DLD1 (cell line): ENCODE results near the gene TTC33.
"Not testable (repeated sequence)": the region's sequence is repeated elsewhere in the genome, so short reads cannot be mapped to it uniquely, and the experiment has no call there.

Experiments used
- in situ Hi-C: cut with HindIII; loops from 2 replicates; pipeline ENCODE4 v1.10.0; 2017; ENCODE audit warnings: low sequenced_read_pairs

The TTC33 gene

DNA sequence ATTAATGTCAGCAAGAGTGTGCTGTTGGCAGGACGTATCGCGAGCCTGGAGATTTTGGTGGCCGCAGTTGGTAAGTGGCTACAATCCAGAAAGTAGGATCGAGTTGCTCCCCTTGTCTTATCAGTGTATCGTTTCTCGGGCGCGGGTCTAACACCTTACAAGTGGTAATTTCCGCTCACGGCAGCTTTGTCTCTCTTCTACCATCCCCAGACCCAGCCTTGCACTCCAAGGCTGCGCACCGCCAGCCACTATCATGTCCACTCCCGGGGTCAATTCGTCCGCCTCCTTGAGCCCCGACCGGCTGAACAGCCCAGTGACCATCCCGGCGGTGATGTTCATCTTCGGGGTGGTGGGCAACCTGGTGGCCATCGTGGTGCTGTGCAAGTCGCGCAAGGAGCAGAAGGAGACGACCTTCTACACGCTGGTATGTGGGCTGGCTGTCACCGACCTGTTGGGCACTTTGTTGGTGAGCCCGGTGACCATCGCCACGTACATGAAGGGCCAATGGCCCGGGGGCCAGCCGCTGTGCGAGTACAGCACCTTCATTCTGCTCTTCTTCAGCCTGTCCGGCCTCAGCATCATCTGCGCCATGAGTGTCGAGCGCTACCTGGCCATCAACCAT, 74.9 kb downstream of the TTC33 start:
- in situ Hi-C loops = no loop called here

DNA sequence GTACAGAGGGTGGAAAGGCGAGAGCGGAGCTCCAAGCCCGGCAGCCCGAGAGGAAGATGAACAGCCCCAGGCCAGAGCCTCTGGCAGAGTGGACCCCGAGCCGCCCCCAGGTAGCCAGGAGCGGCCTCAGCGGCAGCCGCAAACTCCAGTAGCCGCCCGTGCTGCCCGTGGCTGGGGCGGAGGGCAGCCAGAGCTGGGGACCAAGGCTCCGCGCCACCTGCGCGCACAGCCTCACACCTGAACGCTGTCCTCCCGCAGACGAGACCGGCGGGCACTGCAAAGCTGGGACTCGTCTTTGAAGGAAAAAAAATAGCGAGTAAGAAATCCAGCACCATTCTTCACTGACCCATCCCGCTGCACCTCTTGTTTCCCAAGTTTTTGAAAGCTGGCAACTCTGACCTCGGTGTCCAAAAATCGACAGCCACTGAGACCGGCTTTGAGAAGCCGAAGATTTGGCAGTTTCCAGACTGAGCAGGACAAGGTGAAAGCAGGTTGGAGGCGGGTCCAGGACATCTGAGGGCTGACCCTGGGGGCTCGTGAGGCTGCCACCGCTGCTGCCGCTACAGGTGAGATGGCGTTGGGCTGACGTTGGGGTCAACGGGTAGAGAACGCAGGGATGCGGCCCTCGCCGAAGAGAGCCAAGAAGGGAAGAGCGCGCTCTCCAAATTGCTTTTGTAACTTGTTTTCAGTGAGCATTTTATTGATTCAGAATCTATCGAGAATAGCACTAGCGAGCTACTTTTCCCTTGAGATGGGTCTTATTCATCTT, 75.7 kb downstream of the TTC33 start, which contains the start of gene PTGER4:
TSS of gene PTGER4 (plus strand) at position 3 of the 769 bp plus-strand sequence. CDS start 1,079 bp downstream, outside the sequence.
- in situ Hi-C loops = no loop called here

DNA sequence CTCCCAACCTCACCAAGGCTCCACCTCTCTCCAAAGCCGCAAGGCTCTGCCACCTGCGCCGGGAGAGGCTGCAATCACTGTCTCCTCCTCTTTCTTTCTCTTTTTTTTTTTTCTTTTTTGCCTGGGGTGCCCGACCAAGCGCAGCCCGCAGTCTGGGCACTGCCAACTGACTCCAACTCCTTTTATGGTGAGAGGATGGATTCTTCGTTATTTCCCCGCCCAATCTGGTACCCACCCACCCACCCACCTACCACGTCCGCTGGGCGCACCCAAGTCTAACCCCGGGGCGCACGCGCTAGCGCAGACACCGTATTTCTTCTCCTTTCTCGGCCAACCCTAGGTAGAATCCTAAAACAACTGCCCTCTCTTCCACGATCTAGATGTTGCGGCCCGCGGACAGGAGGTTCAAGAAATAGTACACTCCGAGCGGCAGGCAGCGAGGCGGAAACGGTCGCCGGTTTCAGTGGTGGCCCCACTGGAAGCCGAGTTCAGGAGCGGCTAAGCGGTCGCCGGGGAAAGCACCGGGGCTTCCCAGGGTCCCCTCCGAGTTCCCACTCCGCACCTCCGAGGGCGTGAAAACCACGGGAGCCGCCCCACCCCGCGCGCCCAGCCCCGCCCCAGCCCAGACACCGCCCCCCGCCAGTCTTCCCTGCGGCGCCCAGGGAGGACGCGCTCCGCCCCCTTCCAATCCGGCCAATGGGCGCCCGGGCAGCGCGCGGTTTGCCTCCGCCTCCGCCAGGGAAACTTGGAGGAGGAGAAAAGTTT, 76.4 kb downstream of the TTC33 start:
- in situ Hi-C loops = no loop called here

DNA sequence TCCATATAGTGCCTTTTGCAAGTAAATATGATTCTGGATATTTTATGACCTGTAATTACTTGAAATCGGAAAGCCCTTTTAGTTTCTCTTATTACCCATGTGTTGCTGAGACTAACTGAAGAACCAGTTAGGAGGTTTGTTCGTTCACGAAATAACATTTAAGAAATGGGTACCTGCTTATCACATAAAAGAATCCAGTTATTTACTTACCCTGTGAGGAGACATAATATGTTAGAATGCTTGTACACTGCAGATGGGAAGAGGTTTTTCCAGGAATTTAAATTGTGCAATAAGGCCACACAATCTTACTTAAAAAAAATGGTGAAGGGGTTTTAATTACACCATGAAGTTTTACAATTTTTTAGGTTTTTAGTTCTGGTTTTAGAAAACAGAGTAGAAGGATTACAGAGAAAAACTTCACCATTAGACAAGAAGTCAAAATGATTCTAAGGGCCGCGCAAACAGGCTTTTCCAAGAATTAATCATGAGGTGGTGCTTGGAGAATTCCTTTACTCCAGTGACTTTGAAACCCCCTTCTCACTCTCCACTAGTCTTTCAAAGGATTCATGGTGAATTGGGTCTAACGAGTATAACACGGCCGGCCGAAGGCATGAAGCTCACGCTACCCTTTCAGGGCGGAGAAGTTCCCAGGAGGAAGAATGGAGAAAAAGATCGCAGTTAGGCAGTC, 77.2 kb downstream of the TTC33 start:
- in situ Hi-C loops = no loop called here

DNA sequence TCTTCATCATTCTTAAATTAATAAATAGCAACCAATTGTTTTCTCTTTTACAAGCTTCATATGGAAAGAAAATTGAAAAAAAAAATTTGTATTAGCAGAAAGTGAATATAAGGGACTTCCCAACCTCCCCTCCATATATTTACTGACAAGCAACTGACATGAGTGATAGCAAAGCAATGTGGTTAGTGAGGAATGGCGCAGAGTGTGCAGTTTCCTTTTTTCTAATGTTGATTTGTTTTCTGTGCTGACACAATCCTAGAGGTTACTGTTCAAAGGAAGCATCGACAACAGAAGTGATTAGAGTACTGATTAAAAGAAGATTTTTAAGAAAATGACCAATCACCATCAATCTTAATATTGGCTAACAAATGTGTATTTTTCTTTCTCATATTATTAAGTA, 77.7 kb downstream of the TTC33 start:
- in situ Hi-C loops = no loop called here

DNA sequence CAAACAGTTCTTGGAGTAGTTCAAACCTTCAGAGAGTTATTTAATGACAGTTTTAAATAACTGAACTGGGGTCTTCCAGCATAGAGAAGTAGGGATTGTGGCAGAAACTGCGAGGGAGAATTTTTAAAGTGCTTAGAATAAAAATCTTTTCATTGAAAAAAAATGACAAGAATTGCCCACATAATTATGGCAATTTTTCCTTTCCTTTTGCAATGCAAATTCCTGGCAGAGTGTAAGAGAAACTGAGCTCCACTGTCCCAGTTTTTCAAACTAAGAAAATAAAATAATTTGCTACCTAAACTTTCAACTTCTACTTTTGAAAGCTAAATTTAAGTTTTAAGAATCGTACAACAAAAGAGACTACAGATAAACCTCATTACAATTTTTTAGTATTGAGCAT, 78.3 kb downstream of the TTC33 start:
- in situ Hi-C loops = no loop called here

DNA sequence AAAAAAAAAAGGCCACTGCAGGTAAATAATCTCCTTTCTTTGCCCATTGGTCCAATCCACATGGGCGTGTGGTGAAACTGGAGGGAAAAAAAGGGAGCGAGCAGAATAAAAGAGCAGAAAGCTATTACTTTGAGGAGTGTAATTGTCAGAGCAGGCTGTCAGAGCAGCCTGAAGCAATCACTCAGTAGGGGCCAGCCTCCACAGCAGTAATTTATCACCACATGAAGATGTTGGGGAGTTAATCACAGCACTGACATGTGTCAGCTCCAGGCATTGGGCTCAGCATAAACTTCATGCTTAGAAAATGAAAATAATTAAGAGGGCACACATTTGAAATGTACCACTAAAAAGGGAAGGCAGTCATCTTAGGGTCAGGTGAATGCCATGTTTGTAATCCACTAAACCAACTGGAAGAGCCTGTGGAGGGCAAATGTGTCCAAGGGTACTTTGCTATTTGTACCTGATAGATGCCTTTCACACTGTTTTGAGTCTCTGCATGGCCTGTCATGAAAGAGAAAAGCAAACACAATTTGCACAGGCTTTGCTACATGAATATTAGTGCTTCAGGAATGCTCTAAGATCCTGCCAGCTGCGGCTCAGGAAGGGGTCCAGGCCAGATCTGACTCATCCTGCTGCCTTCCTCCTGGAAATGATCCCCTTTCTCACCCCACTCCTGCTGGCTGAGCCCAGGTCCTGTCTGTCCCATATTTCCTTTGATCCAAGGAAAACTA, 79.0 kb downstream of the TTC33 start:
- in situ Hi-C loops = no loop called here

DNA sequence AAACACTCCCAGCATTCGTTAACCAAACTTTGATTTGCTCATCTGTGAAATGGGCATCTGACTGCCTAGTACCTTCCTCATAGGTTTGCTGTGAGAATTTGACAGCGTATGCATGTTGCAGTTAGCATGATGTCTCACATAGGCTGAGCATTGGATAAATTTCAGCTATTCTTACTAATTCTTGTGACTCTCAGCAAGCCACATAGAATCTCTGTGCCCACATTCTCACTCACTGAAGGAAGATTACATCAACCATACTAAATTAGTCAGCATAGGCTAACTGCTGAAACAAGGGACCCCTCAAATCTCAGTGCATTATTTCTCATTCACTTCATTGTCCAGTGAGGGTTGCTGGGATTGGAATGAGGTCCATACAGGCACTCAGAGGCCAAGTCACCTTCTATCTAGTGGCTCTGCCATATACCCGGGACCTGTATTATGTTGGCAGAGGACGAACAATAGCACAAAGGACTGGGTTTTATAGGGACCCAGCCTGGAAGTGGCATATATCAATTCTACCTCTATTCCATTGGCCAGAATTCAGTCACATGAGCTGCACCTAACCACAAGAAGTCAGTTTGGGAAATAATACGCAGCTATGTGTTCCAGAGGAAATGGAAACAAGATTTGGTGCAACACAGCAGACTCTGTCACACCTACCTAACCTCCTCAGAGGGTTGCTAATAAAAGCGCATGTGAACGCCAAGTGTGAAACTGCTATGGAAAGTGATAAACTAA, 80.2 kb downstream of the TTC33 start:
- in situ Hi-C loops = no loop called here

DNA sequence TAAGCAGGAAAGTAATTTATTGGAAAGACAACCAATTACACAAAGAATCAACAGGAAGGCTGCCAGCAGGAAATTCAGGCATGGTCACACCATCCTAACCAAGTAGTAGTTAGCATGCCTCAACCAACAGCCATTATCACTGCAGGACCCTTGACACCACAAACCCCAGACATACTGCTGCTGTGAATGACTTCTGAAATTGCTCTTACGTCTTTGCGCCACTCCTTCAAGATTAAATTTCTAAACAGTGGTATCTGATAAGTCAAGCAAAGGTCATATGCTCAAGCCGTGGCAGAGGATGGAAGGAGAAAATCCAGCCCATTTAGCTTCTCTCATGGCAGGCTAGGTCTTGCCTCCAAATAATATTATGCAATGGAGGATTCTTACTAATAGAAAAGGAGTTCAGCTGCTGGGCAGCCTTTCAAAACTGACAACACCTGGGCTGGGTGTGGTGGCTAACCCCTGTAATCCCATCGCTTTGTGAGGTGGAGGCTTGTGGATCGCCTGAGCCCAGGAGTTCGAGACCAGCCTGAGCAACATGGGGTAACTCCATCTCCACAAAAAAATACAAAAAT, 81.0 kb downstream of the TTC33 start:
- in situ Hi-C loops = no loop called here

DNA sequence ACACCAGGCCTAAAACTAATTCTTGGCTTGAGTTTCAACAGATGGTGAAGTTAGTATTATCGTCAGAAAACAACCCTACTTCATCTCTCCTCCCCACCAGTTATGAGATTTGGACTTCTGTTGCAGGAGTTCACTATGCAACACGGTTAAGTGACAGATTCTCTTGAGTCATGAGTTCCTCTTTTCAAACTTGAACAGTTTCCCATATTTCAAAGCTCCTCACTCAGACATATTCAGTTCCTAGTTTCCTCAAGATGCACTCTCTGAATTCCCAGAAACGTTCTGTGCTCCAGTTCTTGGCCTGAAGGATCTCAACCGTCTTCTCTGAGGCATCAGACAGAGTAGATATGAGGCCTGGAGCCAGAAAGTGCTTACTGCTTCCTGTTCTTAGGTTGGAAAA, 83.3 kb downstream of the TTC33 start:
- in situ Hi-C loops = no loop called here

DNA sequence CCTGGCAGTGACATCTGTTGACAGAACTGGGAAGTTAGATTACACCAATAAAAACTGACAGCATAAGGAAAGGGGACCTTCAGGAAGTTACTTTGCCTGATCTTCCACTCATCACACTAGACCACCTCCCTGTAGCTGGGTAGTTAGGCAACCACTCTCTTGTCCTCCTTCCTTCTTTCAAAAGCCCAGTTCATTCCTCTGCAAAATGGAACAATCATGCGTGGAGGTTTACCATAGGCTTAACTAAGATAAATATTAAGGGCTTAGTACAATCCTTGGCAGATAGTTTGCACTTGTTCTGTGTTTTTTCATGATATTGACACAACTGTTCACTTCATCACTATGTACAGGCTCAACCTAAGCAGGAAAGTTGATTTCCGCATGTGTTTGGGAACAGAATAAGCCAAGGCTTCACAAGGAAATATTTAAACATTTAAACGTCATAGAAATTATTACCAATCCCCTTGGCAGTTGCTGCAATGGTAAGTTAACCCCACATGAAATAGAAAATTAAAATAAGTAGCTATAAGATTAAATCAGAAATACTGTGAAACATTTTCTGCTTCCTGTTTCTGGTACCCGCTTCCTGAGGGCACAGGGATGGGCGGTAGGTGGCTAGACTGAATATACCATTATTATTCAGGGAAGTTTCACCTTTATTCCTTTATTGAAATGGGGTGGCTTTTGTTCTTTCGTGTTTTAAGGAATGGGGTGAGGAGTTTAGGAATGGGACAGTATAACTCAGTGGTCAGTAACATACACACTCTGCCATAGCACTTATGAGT, 86.0 kb downstream of the TTC33 start:
- in situ Hi-C loops = no loop called here

DNA sequence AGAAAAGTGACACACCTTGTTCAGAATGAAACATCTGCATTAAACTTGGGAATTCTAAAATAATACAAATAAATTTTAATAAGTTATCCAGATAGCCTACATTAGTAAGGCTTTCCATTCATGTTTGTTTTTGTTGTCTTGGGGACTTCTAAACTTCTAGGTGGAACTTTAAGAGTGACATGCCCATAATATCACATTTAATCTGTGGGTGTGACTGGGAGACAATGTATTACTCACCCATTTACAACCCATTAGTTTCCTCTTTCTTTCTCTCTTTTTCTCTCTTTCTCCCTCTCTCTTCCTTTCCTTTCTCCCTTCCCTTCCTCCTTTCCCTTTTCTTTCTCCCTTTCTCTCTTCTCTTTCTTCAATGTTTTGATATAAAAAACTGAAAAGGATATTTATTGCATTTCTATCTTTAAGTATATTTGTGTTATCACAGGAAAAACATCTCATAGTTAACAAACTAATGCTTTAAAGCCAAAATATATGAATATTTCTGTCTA, 88.5 kb downstream of the TTC33 start:
- in situ Hi-C loops = no loop called here

DNA sequence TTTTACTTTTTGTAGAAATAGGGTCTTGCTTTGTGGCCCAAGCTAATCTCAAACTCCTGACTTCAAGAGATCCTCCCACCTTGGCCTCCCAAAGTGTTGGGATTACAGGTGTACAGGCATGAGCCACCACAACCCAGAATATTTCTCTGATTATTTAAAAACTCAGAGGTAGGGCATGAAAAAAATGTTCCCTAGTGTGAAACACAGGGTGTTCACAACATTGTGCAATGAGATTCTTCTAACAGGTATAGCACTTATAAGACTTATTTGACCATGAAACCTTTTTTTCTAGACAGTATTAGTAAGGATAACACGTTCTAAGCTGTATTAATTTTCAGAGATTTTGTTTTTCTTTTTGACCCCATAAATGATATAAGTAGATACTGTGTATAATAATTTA, 89.1 kb downstream of the TTC33 start:
- in situ Hi-C loops = no loop called here

DNA sequence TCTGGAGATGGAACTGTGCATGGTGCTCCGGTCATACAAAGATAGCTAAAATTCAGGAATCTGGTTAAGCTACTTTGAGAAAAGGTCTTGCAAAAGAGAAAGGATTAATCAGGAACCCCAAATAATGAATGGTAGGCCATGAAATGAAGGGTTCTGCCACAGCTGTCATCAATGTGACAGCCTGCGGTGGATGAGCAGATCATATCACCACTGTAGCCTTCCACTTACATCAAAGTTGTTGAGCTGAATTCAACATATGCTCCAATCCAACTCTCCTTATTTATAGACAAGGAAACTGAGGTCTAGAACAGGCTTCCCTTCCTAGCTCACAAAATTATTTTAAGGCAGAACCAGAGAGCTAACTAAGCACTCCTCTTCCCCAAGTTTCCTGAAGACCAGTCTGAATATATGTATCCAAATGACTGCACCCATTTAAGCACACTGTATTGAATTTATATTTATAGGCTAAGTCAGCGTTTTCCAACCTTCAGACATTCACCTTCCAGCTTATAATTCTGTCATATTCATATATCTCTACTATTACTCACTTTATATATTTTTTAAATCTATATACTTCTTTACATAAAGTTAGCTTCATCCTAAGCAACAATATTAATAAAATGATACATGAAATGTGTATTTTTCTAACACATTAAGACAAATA, 90.0 kb downstream of the TTC33 start:
- in situ Hi-C loops = no loop called here

DNA sequence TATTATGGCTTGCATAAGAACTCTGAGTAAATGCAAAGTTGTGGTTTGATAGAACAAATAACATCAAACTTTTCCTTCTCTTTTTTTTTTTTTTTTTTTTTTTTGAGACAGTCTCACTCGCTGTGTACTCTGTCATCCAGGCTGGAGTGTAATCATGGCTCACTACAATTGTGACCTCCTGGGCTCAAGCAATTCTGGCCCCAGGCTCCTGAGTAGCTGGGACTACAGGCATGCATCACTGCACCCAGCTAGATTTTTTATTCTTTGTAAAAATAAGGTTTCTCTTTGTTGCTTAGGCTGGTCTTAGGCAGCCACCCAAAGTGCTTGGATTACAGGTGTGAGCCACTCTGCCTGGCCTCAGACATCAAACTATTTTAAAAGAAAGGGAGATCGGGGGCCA, 95.0 kb downstream of the TTC33 start:
- in situ Hi-C loops = no loop called here

DNA sequence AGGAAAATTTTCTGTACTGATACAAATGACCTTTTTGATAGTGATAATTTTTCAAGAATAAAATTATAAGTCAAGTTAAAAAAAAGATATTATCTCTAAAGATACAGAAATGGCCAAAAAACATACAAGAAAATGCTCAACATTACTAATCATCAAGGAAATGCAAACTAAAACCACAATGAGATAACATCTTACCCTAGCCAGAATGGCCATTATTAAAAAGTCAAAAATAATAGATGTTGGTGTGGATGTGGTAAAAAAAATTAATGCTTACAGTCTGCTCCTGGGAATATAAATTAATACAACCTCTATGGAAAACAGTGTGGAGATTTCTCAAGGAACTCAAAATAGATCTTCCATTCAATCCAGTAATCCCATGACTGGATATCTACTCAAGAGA, 99.0 kb downstream of the TTC33 start:
- in situ Hi-C loops = no loop called here

DNA sequence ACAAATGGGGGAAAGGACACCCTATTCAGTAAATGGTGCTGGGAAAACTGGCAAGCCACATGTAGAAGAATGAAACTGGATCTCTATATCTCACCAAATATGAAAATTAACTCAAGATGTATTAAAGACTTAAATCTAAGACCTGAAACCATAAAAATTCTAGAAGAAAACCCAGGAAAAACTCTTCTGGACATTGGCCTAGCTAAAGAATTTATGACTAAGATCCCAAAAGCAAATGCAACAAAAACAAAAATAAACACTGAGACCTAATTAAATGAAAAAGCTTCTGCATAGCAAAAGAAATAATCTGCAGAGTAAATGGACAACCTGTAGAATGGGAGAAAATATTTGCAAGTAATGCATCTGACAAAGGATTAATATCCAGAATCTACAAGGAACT, 99.7 kb downstream of the TTC33 start:
- in situ Hi-C loops = not testable (repeated sequence)

DNA sequence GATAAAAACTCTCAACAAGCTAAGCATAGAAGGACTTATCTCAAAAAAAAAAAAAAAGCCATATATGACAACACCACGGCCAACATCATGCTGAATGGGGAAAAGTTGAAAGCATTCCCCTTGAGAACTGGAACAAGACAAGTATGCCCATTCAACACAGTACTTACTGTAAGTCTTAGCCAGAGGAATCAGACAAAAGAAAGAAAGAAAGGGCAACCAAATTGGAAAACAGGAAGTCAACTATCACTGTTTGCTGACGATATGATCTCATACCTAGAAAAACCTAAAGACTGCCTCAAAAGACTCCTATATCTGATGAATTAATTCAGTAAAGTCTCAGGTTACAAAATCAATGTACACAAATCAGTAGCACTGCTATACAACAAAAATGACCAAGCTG, 100.6 kb downstream of the TTC33 start:
- in situ Hi-C loops = no loop called here
